ENCODE results near the gene SLC35A1.
"Not testable (repeated sequence)": the region's sequence is repeated elsewhere in the genome, so short reads cannot be mapped to it uniquely, and the experiment has no call there.

SLC35A1 gene

DNA sequence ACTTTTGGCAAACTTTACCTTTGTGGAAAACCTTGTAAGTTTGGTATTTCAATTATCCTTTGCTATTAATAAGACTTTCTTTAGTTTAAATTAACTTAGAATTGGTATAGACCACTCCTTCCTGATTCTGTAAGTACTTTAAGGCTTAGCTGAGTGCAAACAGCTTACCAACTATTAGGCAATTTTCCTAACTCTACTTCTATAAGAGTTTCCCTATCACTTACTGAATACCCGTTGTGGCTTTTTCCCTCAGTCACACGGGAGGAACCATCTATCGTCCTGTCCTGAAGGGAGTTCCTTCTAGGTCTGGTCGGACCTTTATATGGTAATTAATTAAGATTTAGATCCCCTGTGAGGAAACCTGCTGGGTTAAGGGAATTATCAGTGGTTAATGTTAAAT lies 9.6 kb downstream of the SLC35A1 start:
- Histone ChIP-seq H3K36me3 (peaks cover 11% of the 10 kb centered on the region; the same call in 1 of the 2 replicates), H3K4me1 (peaks cover 8% of the 10 kb centered on the region; the same call in 1 of the 2 replicates), H3K27me3 (no peaks in the 10 kb centered on the region), H3K4me3 (no peak overlapping the region), H3K27ac (no peak overlapping the region), H4K20me1 (no peaks in the 10 kb centered on the region), H3K4me2 (no peak overlapping the region), H3K9ac (no peak overlapping the region), H3K9me3 (no peaks in the 10 kb centered on the region)
- TF ChIP-seq Cebpa-rat (IDR thresholded peaks at IDR 0.05) = no peak

DNA sequence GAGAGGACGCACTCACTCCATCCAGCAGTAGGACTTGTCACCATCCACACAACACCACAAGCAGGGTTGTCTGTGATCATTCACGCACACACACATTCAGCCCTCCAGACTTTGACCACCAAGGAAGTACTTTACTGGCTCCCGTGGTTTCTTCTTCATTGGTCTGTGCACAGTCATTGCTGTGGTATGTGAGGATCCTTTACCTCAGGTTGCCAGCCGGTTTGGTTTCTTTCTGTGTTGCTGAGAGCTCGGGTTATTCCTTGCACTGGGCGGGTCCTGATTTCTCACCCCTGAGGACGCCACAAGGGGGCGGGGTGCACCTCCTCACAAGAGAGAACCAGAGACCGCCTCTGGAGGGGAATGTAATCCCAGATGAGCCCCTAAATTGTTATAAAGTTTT lies 11.2 kb downstream of the SLC35A1 start:
- Histone ChIP-seq H3K4me3 (no peak overlapping the region), H3K27me3 (no peaks in the 10 kb centered on the region), H3K9ac (no peak overlapping the region), H3K36me3 (no peaks in the 10 kb centered on the region; the same call in 1 of the 2 replicates), H4K20me1 (no peaks in the 10 kb centered on the region), H3K9me3 (no peaks in the 10 kb centered on the region), H3K4me1 (peaks cover 8% of the 10 kb centered on the region; the same call in 1 of the 2 replicates), H3K4me2 (peak overlapping the region; percentile 24), H3K27ac (no peak overlapping the region)
- no peak for TF ChIP-seq Cebpa-rat (IDR thresholded peaks at IDR 0.05)

DNA sequence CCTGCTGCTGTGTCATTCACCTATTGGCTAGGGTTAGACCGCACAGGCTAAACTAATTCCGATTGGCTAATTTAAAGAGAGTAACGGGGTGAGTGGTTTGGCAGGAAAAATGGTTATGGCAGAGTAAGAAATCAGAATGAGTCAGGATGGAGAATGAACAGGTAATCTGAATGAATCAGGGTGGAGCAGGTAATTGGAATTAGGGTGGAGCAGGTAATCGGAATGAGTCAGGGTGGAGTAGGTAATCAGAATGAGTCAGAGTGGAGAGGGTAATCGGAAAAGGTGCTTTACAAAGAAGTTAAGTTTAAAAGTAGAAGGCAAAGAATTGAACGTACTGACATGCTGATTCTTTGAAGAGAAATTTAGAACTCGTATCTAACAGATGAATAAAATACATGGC lies 11.7 kb downstream of the SLC35A1 start:
- no peak overlapping the region for H3K4me3 ChIP-seq
- no peak overlapping the region for H3K4me2 ChIP-seq

DNA sequence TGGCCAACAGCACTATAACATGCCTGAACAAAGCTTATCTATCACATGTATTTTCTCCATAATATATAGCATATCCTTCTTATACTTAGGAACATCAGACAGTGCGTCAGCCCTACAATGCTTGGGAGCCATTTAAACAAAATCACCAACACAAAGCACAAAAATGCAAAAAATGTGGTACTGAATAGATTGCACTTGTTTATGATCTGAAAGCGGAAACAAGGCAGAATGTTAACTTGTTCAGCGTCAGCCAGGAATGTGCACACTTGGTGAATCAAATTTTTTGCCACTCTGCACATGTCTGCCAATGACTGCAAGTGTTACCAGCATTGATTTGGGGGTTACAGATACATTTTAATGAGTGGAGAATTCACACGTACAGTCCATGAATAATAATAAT lies 14.8 kb downstream of the SLC35A1 start:
- Histone ChIP-seq H3K4me3 (no peak overlapping the region), H3K36me3 (0 out of 2 replicates have a peak, but pooled peaks cover 1% of the 10 kb centered on the region), H3K27me3 (no peaks in the 10 kb centered on the region), H4K20me1 (no peaks in the 10 kb centered on the region), H3K9ac (no peak overlapping the region), H3K9me3 (no peaks in the 10 kb centered on the region), H3K4me1 (peaks cover 8% of the 10 kb centered on the region; the same call in 1 of the 2 replicates), H3K27ac (no peak overlapping the region), H3K4me2 (no peak overlapping the region)
- no peak for TF ChIP-seq Cebpa-rat (IDR thresholded peaks at IDR 0.05)

More for the DNA sequence above, 11.7 kb downstream of the SLC35A1 start:
- Histone ChIP-seq H3K27me3 (no peaks in the 10 kb centered on the region), H4K20me1 (no peaks in the 10 kb centered on the region), H3K36me3 (no peaks in the 10 kb centered on the region; the same call in 1 of the 2 replicates), H3K9me3 (no peaks in the 10 kb centered on the region), H3K9ac (no peak overlapping the region), H3K4me1 (peaks cover 8% of the 10 kb centered on the region; the same call in 1 of the 2 replicates), H3K27ac (no peak overlapping the region)
- TF ChIP-seq Cebpa-rat (IDR thresholded peaks at IDR 0.05) = no peak

DNA sequence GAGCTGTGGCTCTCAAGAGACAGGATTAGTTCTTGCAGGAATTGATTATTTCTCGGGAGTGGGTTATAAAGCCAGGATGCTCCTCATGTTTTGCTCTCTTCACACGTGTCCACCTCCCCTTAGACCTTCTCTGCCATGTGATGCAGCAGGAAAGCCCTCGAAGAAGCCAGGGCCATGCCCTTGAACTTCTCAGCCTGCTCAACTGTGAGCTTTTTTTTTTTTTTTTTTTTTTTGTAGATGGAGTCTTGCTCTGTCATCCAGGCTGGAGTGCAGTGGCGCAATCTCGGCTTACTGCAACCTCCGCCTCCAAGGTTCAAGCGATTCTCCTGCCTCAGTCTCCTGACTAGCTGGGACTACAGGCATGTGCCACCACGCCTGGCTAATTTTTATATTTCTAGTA lies 16.6 kb downstream of the SLC35A1 start:
- H3K27me3 ChIP-seq, H3K9ac ChIP-seq, H3K36me3 ChIP-seq, H3K4me1 ChIP-seq, H4K20me1 ChIP-seq, H3K4me2 ChIP-seq, H3K27ac ChIP-seq, H3K4me3 ChIP-seq, H3K9me3 ChIP-seq: not testable (repeated sequence)

DNA sequence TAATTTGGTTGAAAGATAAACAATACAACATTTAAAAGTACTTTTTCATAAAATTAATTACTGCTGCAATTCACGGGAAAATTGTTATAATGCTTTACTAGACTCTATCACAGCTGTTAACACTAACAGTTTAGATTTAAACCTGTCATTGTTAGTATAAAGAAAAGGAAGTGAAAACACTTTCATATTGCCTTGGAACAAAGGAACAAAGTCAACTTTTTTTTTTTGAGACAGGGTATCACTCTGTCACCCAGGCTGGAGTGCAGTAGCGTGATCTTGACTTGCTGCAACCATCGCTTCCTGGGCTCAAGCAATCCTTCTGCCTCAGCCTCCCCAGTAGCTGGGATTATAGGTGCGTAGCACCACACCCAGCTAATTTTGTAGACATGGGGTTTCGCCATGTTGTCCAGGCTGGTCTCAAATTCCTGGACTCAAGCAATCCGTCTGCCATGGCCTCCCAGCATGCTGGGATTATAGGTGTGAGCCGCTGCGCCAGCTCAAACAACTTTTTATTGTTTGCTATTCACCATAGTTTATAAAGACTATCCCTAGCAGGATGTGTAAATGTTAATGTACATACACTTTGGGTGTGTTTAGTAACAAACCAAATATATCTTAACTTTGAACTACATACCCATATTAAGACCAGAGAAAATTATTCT lies 22.1 kb downstream of the SLC35A1 start:
- H3K27ac ChIP-seq = no peak overlapping the region
- no peak for TF ChIP-seq Cebpa-rat (IDR thresholded peaks at IDR 0.05)
- no peak overlapping the region for H3K4me2 ChIP-seq
- no peaks in the 10 kb centered on the region for H3K4me1 ChIP-seq
- H3K4me3 ChIP-seq = no peak overlapping the region
- no peaks in the 10 kb centered on the region for H3K9me3 ChIP-seq
- H3K36me3 ChIP-seq = 0 out of 2 replicates have a peak, but pooled peaks cover 6% of the 10 kb centered on the region
- no peak overlapping the region for H3K9ac ChIP-seq
- H4K20me1 ChIP-seq = no peaks in the 10 kb centered on the region
- no peaks in the 10 kb centered on the region for H3K27me3 ChIP-seq

DNA sequence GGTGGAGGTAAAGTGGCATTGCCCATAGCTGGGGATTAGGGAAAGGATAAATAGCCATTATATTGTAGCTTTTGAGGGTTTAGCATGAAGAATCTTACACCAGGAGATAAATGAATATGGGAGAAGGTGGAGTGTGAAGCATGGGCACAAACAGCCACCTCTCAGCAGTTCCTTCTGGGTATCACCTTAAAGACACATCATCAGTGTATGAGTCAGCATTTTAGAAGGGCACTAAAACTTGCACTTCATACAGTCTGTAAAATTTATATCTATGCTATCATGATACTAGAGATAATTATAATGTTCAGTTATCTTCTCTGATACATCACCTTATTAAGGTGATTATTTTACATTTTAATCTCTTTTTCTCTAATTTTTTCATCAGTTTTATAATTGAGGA lies 25.3 kb downstream of the SLC35A1 start:
- Histone ChIP-seq H3K4me1 (no peaks in the 10 kb centered on the region), H3K27ac (no peak overlapping the region), H3K27me3 (no peaks in the 10 kb centered on the region), H3K9me3 (no peaks in the 10 kb centered on the region), H3K9ac (no peak overlapping the region), H3K36me3 (peaks cover 18% of the 10 kb centered on the region), H3K4me3 (no peak overlapping the region), H4K20me1 (no peaks in the 10 kb centered on the region), H3K4me2 (no peak overlapping the region)
- TF ChIP-seq Cebpa-rat (IDR thresholded peaks at IDR 0.05) = no peak

DNA sequence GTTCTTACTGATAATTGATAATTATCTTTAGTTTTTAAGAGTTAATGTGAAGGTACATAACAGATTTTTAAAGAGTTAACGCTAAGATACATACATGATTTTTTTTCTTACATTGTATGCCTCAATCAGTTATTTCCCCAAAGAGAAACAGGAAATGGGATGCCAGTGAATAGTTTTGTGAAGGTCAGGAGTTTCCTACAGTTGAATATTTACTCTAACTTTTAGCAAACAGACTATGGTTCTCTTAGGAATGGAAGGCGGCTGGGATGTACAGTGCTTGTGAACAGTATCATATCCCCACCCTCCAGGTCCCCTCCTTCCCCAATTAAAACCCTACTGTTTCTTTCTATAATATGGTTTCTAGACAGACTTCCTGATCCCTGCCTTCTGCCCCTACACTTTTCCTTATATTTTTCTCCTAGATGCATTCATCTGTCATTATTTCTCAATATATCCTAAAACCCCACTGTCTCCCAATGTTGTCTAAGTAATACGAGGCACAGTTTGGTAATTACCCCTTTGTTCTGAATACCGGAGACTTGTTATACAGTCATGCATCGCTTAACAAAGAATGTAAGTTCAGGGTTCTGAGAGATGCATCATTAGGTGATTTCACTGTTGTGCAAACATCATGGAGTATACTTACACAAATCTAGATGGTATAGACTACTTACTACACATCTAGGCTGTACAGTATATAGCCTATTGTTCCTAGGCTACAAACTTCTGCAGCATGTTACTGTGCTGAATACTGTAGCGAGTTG lies 29.2 kb downstream of the SLC35A1 start:
- Histone ChIP-seq H3K36me3 (peaks cover 19% of the 10 kb centered on the region), H3K4me3 (no peak overlapping the region), H3K4me1 (no peaks in the 10 kb centered on the region), H3K9ac (no peak overlapping the region), H3K27ac (no peak overlapping the region), H3K9me3 (no peaks in the 10 kb centered on the region), H4K20me1 (no peaks in the 10 kb centered on the region), H3K27me3 (no peaks in the 10 kb centered on the region), H3K4me2 (no peak overlapping the region)
- TF ChIP-seq Cebpa-rat (IDR thresholded peaks at IDR 0.05) = no peak

DNA sequence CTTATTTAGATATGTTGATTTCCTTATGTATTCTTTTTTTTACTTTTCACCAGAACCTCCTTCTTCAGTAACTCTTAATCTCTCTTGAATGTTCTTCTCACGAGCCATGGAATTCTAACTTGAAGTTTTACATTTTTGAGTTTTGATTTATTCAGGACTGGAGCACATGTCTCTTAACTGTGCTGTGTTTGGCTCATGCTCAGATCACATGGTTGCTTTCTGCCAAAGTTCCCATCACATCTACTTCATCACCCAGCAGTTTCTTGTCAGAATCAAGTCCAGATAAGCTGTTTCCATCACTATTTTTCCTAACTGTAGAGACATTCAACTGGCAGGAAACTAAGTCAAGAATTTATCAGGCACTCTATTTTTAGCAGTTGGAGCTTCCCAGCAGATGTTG lies 31.7 kb downstream of the SLC35A1 start:
- TF ChIP-seq Cebpa-rat (IDR thresholded peaks at IDR 0.05) = no peak
- Histone ChIP-seq H3K4me2 (no peak overlapping the region), H3K9me3 (no peaks in the 10 kb centered on the region), H3K27ac (no peak overlapping the region), H3K36me3 (peaks cover 19% of the 10 kb centered on the region), H4K20me1 (no peaks in the 10 kb centered on the region), H3K9ac (no peak overlapping the region), H3K4me1 (no peaks in the 10 kb centered on the region), H3K27me3 (no peaks in the 10 kb centered on the region), H3K4me3 (no peak overlapping the region)

DNA sequence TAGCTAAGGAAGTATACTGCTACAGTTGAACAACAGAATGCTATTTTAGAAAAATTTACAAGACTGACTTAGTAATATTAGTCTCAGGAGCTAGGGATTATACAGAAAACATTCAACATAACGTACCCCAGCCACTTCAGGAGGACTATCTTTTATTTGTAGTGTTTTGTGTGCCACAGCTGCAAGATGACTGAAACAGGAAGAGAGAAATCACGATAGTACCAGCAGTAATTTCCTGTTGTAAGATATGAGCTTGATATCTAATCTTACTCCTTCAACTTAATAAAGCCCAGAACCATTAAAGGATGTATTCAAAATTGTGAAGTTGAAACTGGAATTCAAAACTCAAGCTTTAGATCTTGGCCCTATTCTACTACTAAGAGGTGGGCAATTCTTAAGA lies 42.1 kb downstream of the SLC35A1 start:
- peaks cover 20% of the 10 kb centered on the region for H3K36me3 ChIP-seq
- H4K20me1 ChIP-seq = no peaks in the 10 kb centered on the region
- no peaks in the 10 kb centered on the region for H3K27me3 ChIP-seq
- H3K4me2 ChIP-seq = no peak overlapping the region
- H3K9me3 ChIP-seq = no peaks in the 10 kb centered on the region
- no peak overlapping the region for H3K27ac ChIP-seq
- H3K4me1 ChIP-seq = 0 out of 2 replicates have a peak, but pooled peaks cover 5% of the 10 kb centered on the region
- H3K9ac ChIP-seq = no peak overlapping the region
- TF ChIP-seq Cebpa-rat (IDR thresholded peaks at IDR 0.05) = no peak
- H3K4me3 ChIP-seq = no peak overlapping the region
